ENCODE results near the gene PEA15. TPM values are rescaled to one million over a fixed set of nuclear protein-coding genes. Genes with fewer than 3 reads are reported as not detected.

The PEA15 gene
- total RNA-seq, 1 donor from 2014 or later, result 44.5 TPM

DNA sequence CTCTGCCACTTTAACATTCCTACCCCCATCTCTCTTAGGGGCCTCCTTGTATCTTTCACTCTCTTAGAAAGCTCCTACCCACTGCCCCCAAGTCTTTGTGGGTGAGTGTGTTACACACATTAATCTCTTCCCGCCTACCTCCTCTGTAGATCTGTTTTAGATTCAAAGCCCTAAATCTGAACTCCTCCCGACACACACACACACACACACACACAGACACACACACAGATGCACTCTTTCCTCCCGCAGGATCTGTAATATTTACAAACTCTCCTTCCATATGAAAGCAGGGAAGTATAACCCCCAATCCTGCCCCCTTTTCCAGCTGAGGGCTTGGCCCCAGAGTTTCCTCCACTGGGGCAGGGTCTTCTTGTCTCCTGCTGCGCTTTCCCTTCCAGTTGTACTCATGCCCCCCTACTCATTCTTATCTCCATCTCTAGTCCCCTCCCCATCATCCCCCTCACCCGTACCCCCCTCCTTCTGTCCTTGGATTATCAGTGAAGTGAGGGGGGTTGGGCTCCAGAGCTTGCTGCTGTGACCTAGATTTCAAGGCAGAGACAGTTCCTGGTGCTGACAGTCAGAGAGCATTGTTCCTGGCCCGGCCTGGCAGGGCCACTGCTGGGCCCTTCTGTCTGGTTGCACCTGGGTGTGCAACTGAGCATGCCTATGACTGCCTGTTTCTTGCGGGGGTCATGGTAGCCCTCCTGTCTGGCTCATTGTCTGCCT lies 4.3 kb downstream of the PEA15 start:
- FAIRE-seq (no peak), DNase-seq (ENCODE audit: low read depth) (no peak)
- TF ChIP-seq, protein P1, sequence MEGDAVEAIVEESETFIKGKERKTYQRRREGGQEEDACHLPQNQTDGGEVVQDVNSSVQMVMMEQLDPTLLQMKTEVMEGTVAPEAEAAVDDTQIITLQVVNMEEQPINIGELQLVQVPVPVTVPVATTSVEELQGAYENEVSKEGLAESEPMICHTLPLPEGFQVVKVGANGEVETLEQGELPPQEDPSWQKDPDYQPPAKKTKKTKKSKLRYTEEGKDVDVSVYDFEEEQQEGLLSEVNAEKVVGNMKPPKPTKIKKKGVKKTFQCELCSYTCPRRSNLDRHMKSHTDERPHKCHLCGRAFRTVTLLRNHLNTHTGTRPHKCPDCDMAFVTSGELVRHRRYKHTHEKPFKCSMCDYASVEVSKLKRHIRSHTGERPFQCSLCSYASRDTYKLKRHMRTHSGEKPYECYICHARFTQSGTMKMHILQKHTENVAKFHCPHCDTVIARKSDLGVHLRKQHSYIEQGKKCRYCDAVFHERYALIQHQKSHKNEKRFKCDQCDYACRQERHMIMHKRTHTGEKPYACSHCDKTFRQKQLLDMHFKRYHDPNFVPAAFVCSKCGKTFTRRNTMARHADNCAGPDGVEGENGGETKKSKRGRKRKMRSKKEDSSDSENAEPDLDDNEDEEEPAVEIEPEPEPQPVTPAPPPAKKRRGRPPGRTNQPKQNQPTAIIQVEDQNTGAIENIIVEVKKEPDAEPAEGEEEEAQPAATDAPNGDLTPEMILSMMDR (IDR thresholded peaks at IDR 0.05; ENCODE audit: insufficient read depth, low read length, severe bottlenecking), result no peak
- Histone ChIP-seq H3K36me3 (ENCODE audit: control insufficient read depth, insufficient read depth, low read length) (peaks cover 29% of the 10 kb centered on the region), H3K27me3 (ENCODE audit: control insufficient read depth, insufficient read depth, low read length) (no peaks in the 10 kb centered on the region), H3K4me3 (ENCODE audit: low read depth, low read length) (no peak overlapping the region)

GRCh38 chr1:160210561-160210960 lies 5.4 kb downstream of the PEA15 start:
- no peak overlapping the region for H3K4me3 ChIP-seq (ENCODE audit: low read depth, low read length)
- DNase-seq (ENCODE audit: low read depth) (no peak), FAIRE-seq (no peak)
- TF ChIP-seq, protein P1 (IDR thresholded peaks at IDR 0.05; ENCODE audit: insufficient read depth, low read length, severe bottlenecking), result no peak
- no peaks in the 10 kb centered on the region for H3K27me3 ChIP-seq (ENCODE audit: control insufficient read depth, insufficient read depth, low read length)
- peaks cover 29% of the 10 kb centered on the region for H3K36me3 ChIP-seq (ENCODE audit: control insufficient read depth, insufficient read depth, low read length)

- no peak overlapping the region for H3K4me3 ChIP-seq (ENCODE audit: low read depth, low read length)
Measured at GRCh38 chr1:160211046-160211790, 6.0 kb downstream of the PEA15 start.

GRCh38 chr1:160214481-160215140 lies 9.4 kb downstream of the PEA15 start:
- no peak overlapping the region for H3K4me3 ChIP-seq (ENCODE audit: low read depth, low read length)
- no peaks in the 10 kb centered on the region for H3K27me3 ChIP-seq (ENCODE audit: control insufficient read depth, insufficient read depth, low read length)
- DNase-seq (ENCODE audit: low read depth) (no peak), FAIRE-seq (no peak)
- TF ChIP-seq, protein P1 (IDR thresholded peaks at IDR 0.05; ENCODE audit: insufficient read depth, low read length, severe bottlenecking), result no peak
- H3K36me3 ChIP-seq (ENCODE audit: control insufficient read depth, insufficient read depth, low read length), result peaks cover 24% of the 10 kb centered on the region

More at GRCh38 chr1:160211046-160211790, 6.0 kb downstream of the PEA15 start:
- Histone ChIP-seq H3K27me3 (ENCODE audit: control insufficient read depth, insufficient read depth, low read length) (no peaks in the 10 kb centered on the region), H3K36me3 (ENCODE audit: control insufficient read depth, insufficient read depth, low read length) (peaks cover 29% of the 10 kb centered on the region)
- FAIRE-seq (no peak), DNase-seq (ENCODE audit: low read depth) (no peak)
- TF ChIP-seq, protein P1 (IDR thresholded peaks at IDR 0.05; ENCODE audit: insufficient read depth, low read length, severe bottlenecking), result no peak

DNA sequence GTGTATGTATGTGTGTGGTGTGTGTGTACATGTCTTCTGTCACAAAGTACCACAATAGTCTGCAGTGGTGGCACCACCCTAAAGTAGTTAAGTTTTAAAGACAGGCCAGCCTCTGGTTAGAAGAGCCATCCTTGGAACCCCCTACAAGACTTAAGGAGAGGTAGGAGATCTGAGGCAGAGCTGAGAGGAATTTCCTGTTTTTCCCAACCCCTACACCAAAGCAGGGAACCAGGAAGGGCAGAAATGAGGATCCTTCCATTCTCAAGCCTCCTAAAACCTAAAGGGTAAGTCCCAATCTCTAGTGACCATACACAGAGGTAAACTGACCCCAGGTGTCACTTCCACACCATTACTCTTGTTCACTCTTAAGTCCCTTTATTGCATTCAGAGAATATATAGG lies 11.1 kb downstream of the PEA15 start:
- Histone ChIP-seq H3K4me3 (ENCODE audit: low read depth, low read length) (no peak overlapping the region), H3K36me3 (ENCODE audit: control insufficient read depth, insufficient read depth, low read length) (peaks cover 21% of the 10 kb centered on the region), H3K27me3 (ENCODE audit: control insufficient read depth, insufficient read depth, low read length) (no peaks in the 10 kb centered on the region)
- DNase-seq (ENCODE audit: low read depth), result no peak
- FAIRE-seq, result no peak
- TF ChIP-seq, protein P1 (IDR thresholded peaks at IDR 0.05; ENCODE audit: insufficient read depth, low read length, severe bottlenecking), result no peak

All from bronchial epithelial cell (primary cell).